Stimulated activated CD4-positive, alpha-beta T cell treated with anti-CD3 and anti-CD28 coated beads, Interleukin-2, amount 100 ng/mL, for 24 hours (primary cell): ENCODE data around the gene EFCAB13.

Source experiments
- DNase-seq, 2 donors: peaks; one replicate each; pipeline ENCODE4 v3.0.0-alpha.2; 2020

The EFCAB13 gene

GRCh38 chr17:47323382-47324223, at the start of gene EFCAB13:
TSS of gene EFCAB13 (plus strand) at chr17:47323955. CDS start at chr17:47328354, 4,399 bp downstream.
- DNase-seq: peak; percentile 76 to 82

GRCh38 chr17:47274319-47275069, 49.3 kb upstream of the EFCAB13 start:
- no peak for DNase-seq

GRCh38 chr17:47275245-47275984, 48.3 kb upstream of the EFCAB13 start:
- DNase-seq: no peak

- DNase-seq: no peak
These were observed 47.3 kb upstream of the EFCAB13 start for GRCh38 chr17:47276444-47276843.

GRCh38 chr17:47276868-47277267, 46.9 kb upstream of the EFCAB13 start:
- no peak for DNase-seq

- DNase-seq: no peak
These were observed 45.8 kb upstream of the EFCAB13 start for GRCh38 chr17:47277921-47278320.

GRCh38 chr17:47278561-47278960, 45.2 kb upstream of the EFCAB13 start:
- DNase-seq: no peak

- DNase-seq: no peak
These were observed 44.5 kb upstream of the EFCAB13 start for GRCh38 chr17:47279062-47279801.

GRCh38 chr17:47280072-47280811, 43.5 kb upstream of the EFCAB13 start:
- no peak for DNase-seq

- no peak for DNase-seq
These were observed 42.5 kb upstream of the EFCAB13 start for GRCh38 chr17:47281216-47281615.

- DNase-seq: no peak
These were observed 38.8 kb upstream of the EFCAB13 start for GRCh38 chr17:47285003-47285402.

GRCh38 chr17:47286198-47286914, 37.4 kb upstream of the EFCAB13 start:
- no peak for DNase-seq

GRCh38 chr17:47287068-47287467, 36.7 kb upstream of the EFCAB13 start:
- DNase-seq: no peak

- DNase-seq: no peak
These were observed 36.1 kb upstream of the EFCAB13 start for GRCh38 chr17:47287639-47288038.

GRCh38 chr17:47288531-47289116, 35.1 kb upstream of the EFCAB13 start:
- DNase-seq: no peak

GRCh38 chr17:47289302-47289701, 34.5 kb upstream of the EFCAB13 start:
- no peak for DNase-seq

- DNase-seq: no peak
These were observed 32.9 kb upstream of the EFCAB13 start for GRCh38 chr17:47290870-47291241.

GRCh38 chr17:47291242-47291873, 32.4 kb upstream of the EFCAB13 start:
- no peak for DNase-seq

- DNase-seq: no peak
These were observed 31.5 kb upstream of the EFCAB13 start for GRCh38 chr17:47292206-47292605.
